Measurements from ENCODE around the gene SVOP.
A peak's percentile ranks its signal among the peaks of the same experiment; 100 is the strongest.
"Not testable (repeated sequence)": the region's sequence is repeated elsewhere in the genome, so short reads cannot be mapped to it uniquely, and the experiment has no call there.

SVOP gene

GRCh38 chr12:108860443-108860842 lies 160.4 kb downstream of the SVOP start:
- H3K4me2 ChIP-seq = peak overlapping the region; percentile 10 to 83 (median 42); a peak in 18 of 22 replicates
- H3K4me1 ChIP-seq = peaks cover 43 to 61% (median 57%) of the 10 kb centered on the region in 10 experiments
- H3K4me3 ChIP-seq = no peak overlapping the region
- H3K36me3 ChIP-seq = peaks cover 0 to under 1% (median 0%) of the 10 kb centered on the region in 11 experiments; a peak in 1 of 22 replicates
- H3K9me3 ChIP-seq (replicated peaks in 1 of 11) = no peaks in the 10 kb centered on the region
- no peaks in the 10 kb centered on the region for H3K27me3 ChIP-seq
- H3K9ac ChIP-seq = peak overlapping the region in 2 of 11 experiments; percentile 14 to 41; a peak in 2 of 22 replicates
- peak overlapping the region in 5 of 11 experiments; percentile 9 to 34 (median 31); a peak in 7 of 22 replicates for H3K27ac ChIP-seq
- no peak for TF ChIP-seq Cebpa-rat (IDR thresholded peaks at IDR 0.05)
- peaks cover 0 to 15% (median 12%) of the 10 kb centered on the region in 11 experiments; a peak in 16 of 22 replicates for H4K20me1 ChIP-seq

DNA sequence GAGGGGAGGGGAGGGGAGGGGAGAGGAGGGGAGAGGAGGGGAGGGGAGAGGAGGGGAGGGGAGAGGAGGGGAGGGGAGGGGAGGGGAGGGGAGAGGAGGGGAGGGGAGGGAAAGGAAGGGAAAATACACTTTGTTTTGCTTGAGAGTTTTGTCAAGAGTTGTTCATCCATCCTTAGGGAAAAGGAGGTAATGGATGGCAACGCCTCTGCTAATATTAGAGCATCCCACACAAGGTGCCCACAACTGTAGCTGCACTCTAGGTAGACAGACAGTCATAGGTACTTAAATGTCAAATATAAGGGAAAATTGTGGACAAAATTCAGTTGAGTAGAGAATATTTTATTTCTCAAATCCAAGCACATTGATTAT lies 161.0 kb downstream of the SVOP start:
- Histone ChIP-seq H3K27ac (peak overlapping the region in 1 of 11 experiments; percentile 34; a peak in 1 of 22 replicates), H3K4me3 (no peak overlapping the region), H3K36me3 (peaks cover 0 to 6% (median 0%) of the 10 kb centered on the region in 11 experiments; a peak in 2 of 22 replicates), H3K4me1 (peaks cover 43 to 66% (median 59%) of the 10 kb centered on the region in 10 experiments), H3K4me2 (peak overlapping the region; percentile 10 to 83 (median 42); a peak in 12 of 22 replicates), H3K27me3 (no peaks in the 10 kb centered on the region), H4K20me1 (peaks cover 0 to 18% (median 13%) of the 10 kb centered on the region in 11 experiments; a peak in 16 of 22 replicates), H3K9me3 (replicated peaks in 1 of 11) (peaks cover 0 to 4% (median 0%) of the 10 kb centered on the region in 11 experiments; a peak in 6 of 22 replicates), H3K9ac (no peak overlapping the region)
- TF ChIP-seq Cebpa-rat (IDR thresholded peaks at IDR 0.05) = no peak

- peak overlapping the region in 1 of 10 experiments; percentile 94; a peak in 2 of 20 replicates for H3K4me3 ChIP-seq
- H3K27ac ChIP-seq = peak overlapping the region in 5 of 11 experiments; percentile 8 to 89 (median 87); a peak in 5 of 22 replicates
- peaks cover 0 to 23% (median 18%) of the 10 kb centered on the region in 11 experiments; a peak in 16 of 22 replicates for H4K20me1 ChIP-seq
- H3K9me3 ChIP-seq (replicated peaks in 1 of 11); H3K27me3 ChIP-seq: not testable (repeated sequence)
- peak overlapping the region in 2 of 11 experiments; percentile 93; a peak in 3 of 22 replicates for H3K9ac ChIP-seq
- H3K4me1 ChIP-seq = peaks cover 43 to 72% (median 63%) of the 10 kb centered on the region in 10 experiments
- H3K4me2 ChIP-seq = peak overlapping the region; percentile 80 to 95 (median 89)
- H3K36me3 ChIP-seq = peaks cover 0 to 12% (median 0%) of the 10 kb centered on the region in 11 experiments; a peak in 5 of 22 replicates
These were observed 161.5 kb downstream of the SVOP start for GRCh38 chr12:108859141-108859922.

GRCh38 chr12:108858311-108859074 lies 162.4 kb downstream of the SVOP start:
- TF ChIP-seq Cebpa-rat (IDR thresholded peaks at IDR 0.05) = no peak
- H3K27me3 ChIP-seq = no peaks in the 10 kb centered on the region
- peak overlapping the region; percentile 80 to 95 (median 89) for H3K4me2 ChIP-seq
- peaks cover 43 to 80% (median 69%) of the 10 kb centered on the region in 10 experiments for H3K4me1 ChIP-seq
- H3K27ac ChIP-seq = peak overlapping the region; percentile 78 to 92 (median 89); a peak in 21 of 22 replicates
- H3K9me3 ChIP-seq (replicated peaks in 1 of 11) = peaks cover 0 to 6% (median 0%) of the 10 kb centered on the region in 11 experiments; a peak in 6 of 22 replicates
- peaks cover under 1 to 32% (median 20%) of the 10 kb centered on the region in 11 experiments; a peak in 16 of 22 replicates for H4K20me1 ChIP-seq
- peak overlapping the region; percentile 81 to 97 (median 90) for H3K4me3 ChIP-seq
- peak overlapping the region; percentile 86 to 95 (median 92) for H3K9ac ChIP-seq
- peaks cover 0 to 14% (median 5%) of the 10 kb centered on the region in 11 experiments; a peak in 11 of 22 replicates for H3K36me3 ChIP-seq

Data from BLaER1 treated with 17β-estradiol and CSF1 and Interleukin-3, amounts not matched to agents 10 nM and 100 nM (cell line).